ENCODE data around the gene SPOCK1.

SPOCK1 gene

DNA sequence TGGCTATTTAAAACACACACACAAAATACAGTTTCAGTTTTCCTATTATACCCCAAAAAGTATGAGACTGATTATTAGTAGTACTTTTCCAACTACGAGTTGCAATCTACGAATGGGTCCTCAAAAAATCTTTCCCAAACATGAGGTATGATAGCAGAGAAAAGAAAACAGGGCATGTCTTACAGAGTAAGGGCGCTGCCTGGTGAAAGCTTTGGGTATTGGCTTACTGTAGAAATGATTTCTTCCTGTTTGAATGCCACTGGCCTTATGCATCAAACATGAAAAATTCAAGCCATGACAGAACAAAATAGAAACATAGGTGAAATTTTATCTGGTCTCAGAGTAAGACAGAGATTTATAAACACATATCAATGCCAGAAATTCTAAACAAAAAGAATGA is 448.0 kb downstream of the SPOCK1 start:
- DNase-seq (ENCODE audit: extremely low read depth, low read depth): no peak
- H3K4me3 ChIP-seq (replicated peaks; ENCODE audit: low read depth, low read length): no peak overlapping the region
- TF ChIP-seq, protein P1, sequence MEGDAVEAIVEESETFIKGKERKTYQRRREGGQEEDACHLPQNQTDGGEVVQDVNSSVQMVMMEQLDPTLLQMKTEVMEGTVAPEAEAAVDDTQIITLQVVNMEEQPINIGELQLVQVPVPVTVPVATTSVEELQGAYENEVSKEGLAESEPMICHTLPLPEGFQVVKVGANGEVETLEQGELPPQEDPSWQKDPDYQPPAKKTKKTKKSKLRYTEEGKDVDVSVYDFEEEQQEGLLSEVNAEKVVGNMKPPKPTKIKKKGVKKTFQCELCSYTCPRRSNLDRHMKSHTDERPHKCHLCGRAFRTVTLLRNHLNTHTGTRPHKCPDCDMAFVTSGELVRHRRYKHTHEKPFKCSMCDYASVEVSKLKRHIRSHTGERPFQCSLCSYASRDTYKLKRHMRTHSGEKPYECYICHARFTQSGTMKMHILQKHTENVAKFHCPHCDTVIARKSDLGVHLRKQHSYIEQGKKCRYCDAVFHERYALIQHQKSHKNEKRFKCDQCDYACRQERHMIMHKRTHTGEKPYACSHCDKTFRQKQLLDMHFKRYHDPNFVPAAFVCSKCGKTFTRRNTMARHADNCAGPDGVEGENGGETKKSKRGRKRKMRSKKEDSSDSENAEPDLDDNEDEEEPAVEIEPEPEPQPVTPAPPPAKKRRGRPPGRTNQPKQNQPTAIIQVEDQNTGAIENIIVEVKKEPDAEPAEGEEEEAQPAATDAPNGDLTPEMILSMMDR (IDR thresholded peaks at IDR 0.05; ENCODE audit: low read depth, low read length, missing control alignments): no peak

DNA sequence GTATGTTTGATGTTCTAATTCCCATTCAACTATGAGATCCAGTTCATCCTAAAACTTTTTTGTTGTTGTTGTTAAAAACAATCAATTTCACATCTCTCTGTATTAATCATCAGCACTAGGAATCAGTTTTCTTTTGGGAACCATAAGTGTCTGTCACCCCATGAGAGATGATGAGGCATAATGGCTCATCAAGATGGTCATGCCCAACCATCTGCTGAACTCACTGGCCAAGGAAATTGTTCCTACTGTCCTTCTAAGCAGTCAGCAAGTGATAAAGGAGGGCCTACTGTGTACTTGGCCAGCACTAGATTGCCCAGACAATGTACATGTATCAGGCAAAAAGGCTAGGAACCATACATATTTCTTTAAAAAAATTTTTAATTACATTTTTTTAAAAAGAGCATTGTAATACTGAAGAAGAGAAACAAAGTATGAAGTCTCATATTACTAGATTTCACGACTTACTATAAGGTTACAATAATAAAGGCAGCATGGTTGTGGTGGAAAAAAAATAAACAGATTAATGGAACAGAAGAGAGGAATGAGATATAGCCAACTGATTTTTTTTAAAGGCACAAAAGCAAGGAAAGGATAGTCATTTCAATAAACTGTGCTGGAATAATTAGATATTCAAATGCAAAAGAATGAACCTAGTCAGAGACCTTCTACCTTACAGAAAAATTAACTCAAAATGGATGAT is 458.3 kb downstream of the SPOCK1 start:
- no peak for DNase-seq (ENCODE audit: extremely low read depth, low read depth)
- H3K4me3 ChIP-seq (replicated peaks; ENCODE audit: low read depth, low read length): no peak overlapping the region
- TF ChIP-seq, protein P1 (IDR thresholded peaks at IDR 0.05; ENCODE audit: low read depth, low read length, missing control alignments): no peak

DNA sequence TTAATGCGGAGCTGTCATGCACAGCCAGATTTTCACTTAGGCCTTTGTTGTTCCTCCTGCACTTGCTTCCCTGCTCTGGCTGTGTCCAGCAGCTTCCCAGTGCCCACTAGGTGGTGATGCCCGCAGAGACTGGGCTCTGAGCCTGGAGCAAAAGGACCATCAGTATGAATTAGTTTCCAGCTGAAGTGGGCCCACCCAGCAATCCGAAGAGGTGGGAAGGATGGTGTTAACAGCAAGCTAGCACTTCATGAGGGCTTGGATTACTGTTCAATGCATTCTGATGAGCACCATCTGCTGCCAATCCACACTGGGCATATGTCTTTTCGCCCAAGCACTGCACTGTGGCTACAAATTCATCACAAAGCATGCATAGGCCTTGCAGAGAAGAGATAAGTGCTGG is 459.1 kb downstream of the SPOCK1 start:
- no peak for DNase-seq (ENCODE audit: extremely low read depth, low read depth)
- TF ChIP-seq, protein P1 (IDR thresholded peaks at IDR 0.05; ENCODE audit: low read depth, low read length, missing control alignments): no peak
- H3K4me3 ChIP-seq (replicated peaks; ENCODE audit: low read depth, low read length): no peak overlapping the region

DNA sequence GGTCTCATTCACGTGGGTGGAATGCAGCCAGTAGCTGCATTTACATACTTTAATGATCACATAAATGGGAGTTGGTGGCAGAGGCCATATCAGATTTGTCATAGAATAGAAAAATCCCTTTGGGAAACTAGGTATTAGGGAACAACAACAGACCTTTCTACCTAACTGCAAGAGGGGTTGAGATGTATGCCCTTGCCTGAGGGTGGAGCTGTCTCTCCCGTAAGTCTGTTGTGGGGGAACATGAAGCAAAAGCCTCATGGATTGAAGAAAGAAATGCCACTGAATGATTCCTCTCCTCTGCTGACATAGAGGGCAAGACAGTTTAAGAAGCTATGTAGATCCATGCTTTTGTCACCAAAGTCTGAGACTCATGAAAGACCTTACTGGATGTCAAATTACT is 461.3 kb downstream of the SPOCK1 start:
- H3K4me3 ChIP-seq (replicated peaks; ENCODE audit: low read depth, low read length): no peak overlapping the region
- DNase-seq (ENCODE audit: extremely low read depth, low read depth): no peak
- TF ChIP-seq, protein P1 (IDR thresholded peaks at IDR 0.05; ENCODE audit: low read depth, low read length, missing control alignments): peak; percentile 8

DNA sequence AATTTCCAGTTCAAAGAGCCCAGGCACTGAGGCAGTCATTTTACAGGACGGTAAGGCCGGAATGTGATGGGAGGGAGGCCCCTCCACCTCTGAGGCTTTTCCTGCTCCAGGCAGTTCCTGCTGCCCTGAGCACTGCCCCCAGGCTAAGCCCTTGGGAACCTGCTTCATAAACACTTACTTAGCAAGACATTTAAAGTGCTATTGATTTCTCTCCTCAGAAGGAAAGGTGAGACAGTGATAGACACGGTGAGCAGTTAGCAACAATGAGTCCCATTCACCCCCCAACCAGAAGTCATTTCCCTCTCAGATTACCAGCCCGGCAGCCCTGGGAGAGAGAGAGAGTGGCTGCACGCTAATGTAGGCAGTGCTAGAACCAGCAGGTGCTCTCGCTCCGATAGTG is 462.5 kb downstream of the SPOCK1 start:
- no peak for DNase-seq (ENCODE audit: extremely low read depth, low read depth)
- no peak overlapping the region for H3K4me3 ChIP-seq (replicated peaks; ENCODE audit: low read depth, low read length)
- TF ChIP-seq, protein P1 (IDR thresholded peaks at IDR 0.05; ENCODE audit: low read depth, low read length, missing control alignments): no peak

DNA sequence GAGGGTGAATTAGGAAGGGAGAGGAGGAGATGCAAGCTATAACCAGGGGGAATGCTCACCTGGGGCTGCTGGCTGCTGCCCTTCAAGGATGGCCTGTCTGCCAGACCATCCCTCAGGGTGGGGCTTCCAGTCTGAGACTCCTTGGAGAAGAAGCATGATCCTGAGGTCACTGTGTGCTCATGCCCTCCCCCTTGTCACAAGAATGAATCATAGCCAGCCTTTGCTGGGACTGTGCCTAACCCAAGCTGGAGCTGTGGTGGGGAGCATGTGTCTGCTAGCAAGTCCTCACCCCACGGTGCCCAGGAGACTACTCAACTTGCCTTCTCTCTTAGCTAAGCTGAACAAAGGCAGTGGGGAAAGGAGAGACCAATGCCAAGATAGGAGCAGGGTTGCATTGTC is 463.6 kb downstream of the SPOCK1 start:
- TF ChIP-seq, protein P1 (IDR thresholded peaks at IDR 0.05; ENCODE audit: low read depth, low read length, missing control alignments): no peak
- DNase-seq (ENCODE audit: extremely low read depth, low read depth): no peak
- H3K4me3 ChIP-seq (replicated peaks; ENCODE audit: low read depth, low read length): no peak overlapping the region
